ENCODE measurements around the gene HINFP. TPM values are rescaled to one million over a fixed set of nuclear protein-coding genes. Genes with fewer than 3 reads are reported as not detected.
"Not testable (repeated sequence)": the region's sequence is repeated elsewhere in the genome, so short reads cannot be mapped to it uniquely, and the experiment has no call there.

HINFP gene
- total RNA-seq, 1 experiment from 2014 or later: 42.4 TPM

GRCh38 chr11:119134389-119134978 is 13.1 kb downstream of the HINFP start:
- Histone ChIP-seq H2BK15ac (ENCODE audit: low read depth, low read length) (no peak overlapping the region), H4K8ac (replicated peaks; ENCODE audit: insufficient read length, low read depth, low read length) (no peak overlapping the region), H2BK120ac (ENCODE audit: low read depth, low read length, poor library complexity, severe bottlenecking) (no peak overlapping the region), H3K23ac (ENCODE audit: insufficient read length, low read depth, low read length) (no peak overlapping the region), H3K4ac (ENCODE audit: low read depth, low read length) (no peak overlapping the region), H3K4me2 (ENCODE audit: insufficient read depth, insufficient read length, low read length) (no peak overlapping the region), H3K56ac (ENCODE audit: insufficient read length, low read depth, low read length) (no peak overlapping the region), H3K4me1 (ENCODE audit: insufficient read depth, low read length) (no peaks in the 10 kb centered on the region), H3K9me3 (ENCODE audit: control insufficient read depth, low read depth, low read length) (no peaks in the 10 kb centered on the region), H2AK5ac (ENCODE audit: insufficient read length, low read length) (no peak overlapping the region), H2AFZ (ENCODE audit: low read length) (no peak overlapping the region), H4K20me1 (ENCODE audit: control insufficient read depth, insufficient read depth, insufficient read length) (no peaks in the 10 kb centered on the region), H3K27ac (ENCODE audit: insufficient read length, low read depth, low read length) (no peak overlapping the region), H3T11ph (ENCODE audit: low read length) (no peak overlapping the region), H4K5ac (ENCODE audit: insufficient read length, low read depth, low read length) (no peak overlapping the region), H2BK5ac (ENCODE audit: insufficient read length, low read length) (no peak overlapping the region), H3K18ac (ENCODE audit: insufficient read length, low read depth, low read length) (no peak overlapping the region), H3K27me3 (ENCODE audit: insufficient read depth, low read length) (no peaks in the 10 kb centered on the region; the same call in 1 of the 2 replicates), H3K79me1 (ENCODE audit: insufficient read depth, low read depth, low read length, poor library complexity, severe bottlenecking) (no peaks in the 10 kb centered on the region), H3K79me2 (ENCODE audit: insufficient read depth, low read length) (no peaks in the 10 kb centered on the region), H2BK20ac (ENCODE audit: low read depth, low read length, poor library complexity, severe bottlenecking) (no peak overlapping the region), H3K23me2 (ENCODE audit: insufficient read length, low read depth, low read length, poor library complexity, severe bottlenecking) (no peaks in the 10 kb centered on the region), H4K91ac (ENCODE audit: insufficient read length, low read depth, low read length) (no peak overlapping the region), H3K9ac (ENCODE audit: extremely low read depth, insufficient read length, low read length) (no peak overlapping the region), H3K14ac (ENCODE audit: insufficient read depth, low read length) (no peak overlapping the region), H2BK12ac (ENCODE audit: insufficient read length, low read depth, low read length) (no peak overlapping the region)
- Mint-ChIP-seq H3K27me3 (ENCODE audit: low read depth) (peaks cover 13% of the 10 kb centered on the region), H3K36me3 (ENCODE audit: insufficient read depth in 1 of 3, low read depth in 3 of 3) (peaks cover 26 to 50% (median 42%) of the 10 kb centered on the region in 3 experiments; a peak in 6 of 7 replicates), H3K4me1 (no peaks in the 10 kb centered on the region; a peak in 1 of 4 replicates), H3K4me3 (no peak overlapping the region), H3K27ac (no peak overlapping the region), H3K9me3 (no peaks in the 10 kb centered on the region)
- no peak for DNase-seq
- no CpG with 5 or more reads among the region's 4 CpGs for WGBS (ENCODE audit: extremely low coverage, insufficient read length, low lambda C conversion rate)
- peak; percentile 72 for TF ChIP-seq CTCF (conservative IDR thresholded peaks at IDR 0.05)

DNA sequence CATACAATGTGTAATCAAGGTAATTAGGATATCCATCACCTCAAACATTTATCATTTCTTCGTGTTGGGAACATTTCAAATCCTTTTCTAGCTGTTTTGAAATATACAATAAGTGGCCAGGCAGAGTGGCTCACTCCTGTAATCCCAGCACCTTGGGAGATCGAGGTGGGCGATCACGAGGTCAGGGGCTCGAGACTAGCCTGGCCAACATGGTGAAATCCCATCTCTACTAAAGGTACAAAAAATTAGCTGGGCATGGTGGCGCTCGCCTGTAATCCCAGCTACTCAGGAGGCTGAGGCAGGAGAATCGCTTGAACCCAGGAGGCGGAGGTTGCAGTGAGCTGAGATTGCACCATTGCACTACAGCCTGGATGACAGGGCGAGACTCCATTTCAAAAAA is 17.9 kb downstream of the HINFP start:
- H3K36me3 Mint-ChIP-seq (ENCODE audit: insufficient read depth in 1 of 3, low read depth in 3 of 3); H3K9me3 Mint-ChIP-seq: not testable (repeated sequence)

More for the DNA sequence above, 17.9 kb downstream of the HINFP start:
- H3K14ac ChIP-seq (ENCODE audit: insufficient read depth, low read length); H3K23me2 ChIP-seq (ENCODE audit: insufficient read length, low read depth, low read length, poor library complexity, severe bottlenecking); H4K5ac ChIP-seq (ENCODE audit: insufficient read length, low read depth, low read length); H2BK12ac ChIP-seq (ENCODE audit: insufficient read length, low read depth, low read length); H3K9ac ChIP-seq (ENCODE audit: extremely low read depth, insufficient read length, low read length); H2AFZ ChIP-seq (ENCODE audit: low read length); H3K4me1 Mint-ChIP-seq; H3K56ac ChIP-seq (ENCODE audit: insufficient read length, low read depth, low read length); DNase-seq; H3K9me3 ChIP-seq (ENCODE audit: control insufficient read depth, low read depth, low read length); H4K91ac ChIP-seq (ENCODE audit: insufficient read length, low read depth, low read length); H3K27ac ChIP-seq (ENCODE audit: insufficient read length, low read depth, low read length); H3K4me2 ChIP-seq (ENCODE audit: insufficient read depth, insufficient read length, low read length); H2BK15ac ChIP-seq (ENCODE audit: low read depth, low read length); H3T11ph ChIP-seq (ENCODE audit: low read length); H4K8ac ChIP-seq (replicated peaks; ENCODE audit: insufficient read length, low read depth, low read length); H2BK20ac ChIP-seq (ENCODE audit: low read depth, low read length, poor library complexity, severe bottlenecking); H3K79me1 ChIP-seq (ENCODE audit: insufficient read depth, low read depth, low read length, poor library complexity, severe bottlenecking); H3K4ac ChIP-seq (ENCODE audit: low read depth, low read length); H3K4me3 Mint-ChIP-seq; H3K23ac ChIP-seq (ENCODE audit: insufficient read length, low read depth, low read length); H3K27ac Mint-ChIP-seq; H4K20me1 ChIP-seq (ENCODE audit: control insufficient read depth, insufficient read depth, insufficient read length); H3K27me3 ChIP-seq (ENCODE audit: insufficient read depth, low read length); H2AK5ac ChIP-seq (ENCODE audit: insufficient read length, low read length); H3K79me2 ChIP-seq (ENCODE audit: insufficient read depth, low read length); H3K4me1 ChIP-seq (ENCODE audit: insufficient read depth, low read length); H3K18ac ChIP-seq (ENCODE audit: insufficient read length, low read depth, low read length); H2BK5ac ChIP-seq (ENCODE audit: insufficient read length, low read length); H2BK120ac ChIP-seq (ENCODE audit: low read depth, low read length, poor library complexity, severe bottlenecking): not testable (repeated sequence)
- no CpG with 5 or more reads among the region's 10 CpGs for WGBS (ENCODE audit: extremely low coverage, insufficient read length, low lambda C conversion rate)
- peaks cover 20% of the 10 kb centered on the region for H3K27me3 Mint-ChIP-seq (ENCODE audit: low read depth)

Measured in H9 (cell line).